Neuronal stem cell (in vitro differentiated cells): ENCODE results near the gene ITPR2.

ENCODE experiments used
- DNase-seq: peaks from one replicate; pipeline ENCODE4 v3.0.0-alpha.2; 2013; ENCODE audit warnings: low spot score
- H2AFZ ChIP-seq: one replicate; pipeline ENCODE4 v1.6.1; 2013; ENCODE audit warnings: mild to moderate bottlenecking, low read length, inconsistent platforms
- H2AK5ac ChIP-seq: 2 replicates; pipeline ENCODE4 v1.6.1; 2013; ENCODE audit warnings: low read depth, mild to moderate bottlenecking, inconsistent platforms, low read length, moderate library complexity, mixed read lengths
- H2BK120ac ChIP-seq: 2 replicates; pipeline ENCODE4 v1.6.1; 2013; ENCODE audit warnings: low read depth, mild to moderate bottlenecking, inconsistent platforms, low read length, moderate library complexity, mixed read lengths
- H2BK12ac ChIP-seq: one replicate; pipeline ENCODE4 v1.6.1; 2013; ENCODE audit warnings: low read length, inconsistent platforms
- H2BK15ac ChIP-seq: 2 replicates; pipeline ENCODE4 v1.6.1; 2013; ENCODE audit warnings: mild to moderate bottlenecking, low read length, inconsistent platforms, mixed read lengths
- H2BK5ac ChIP-seq: one replicate; pipeline ENCODE4 v1.6.1; 2013; ENCODE audit warnings: inconsistent platforms, mild to moderate bottlenecking, low read length, moderate library complexity
- H3K14ac ChIP-seq: one replicate; pipeline ENCODE4 v1.6.1; 2013; ENCODE audit warnings: low read length, inconsistent platforms
- H3K18ac ChIP-seq: 2 replicates; pipeline ENCODE4 v1.6.1; 2013; ENCODE audit warnings: low read length, inconsistent platforms
- H3K23ac ChIP-seq: 2 replicates; pipeline ENCODE4 v1.6.1; 2013; ENCODE audit warnings: low read depth, mild to moderate bottlenecking, mixed read lengths, low read length, inconsistent platforms; ENCODE audit not compliant: poor library complexity
- H3K27ac ChIP-seq: replicated peaks from 3 replicates; pipeline ENCODE4 v1.5.1; 2013; ENCODE audit warnings: low read length, inconsistent platforms
- H3K27me3 ChIP-seq, 3 experiments: 2 replicates each; pipeline ENCODE4 v1.6.1; 2013; ENCODE audit warnings: low read length in 3 of 3, mild to moderate bottlenecking in 2 of 3, inconsistent platforms in 1 of 3, low read depth in 1 of 3, mixed read lengths in 1 of 3, moderate library complexity in 1 of 3; ENCODE audit not compliant: control insufficient read depth in 3 of 3, insufficient read depth in 3 of 3
- H3K36me3 ChIP-seq, 2 donors: replicated peaks in 1 of 2; 2 replicates each; pipeline ENCODE4 v1.6.1; 2013; ENCODE audit warnings: low read length in 2 of 2; ENCODE audit not compliant: control insufficient read depth in 2 of 2, insufficient read depth in 2 of 2
- H3K4ac ChIP-seq: 2 replicates; pipeline ENCODE4 v1.6.1; 2013; ENCODE audit warnings: inconsistent platforms, mild to moderate bottlenecking, low read length, moderate library complexity
- H3K4me1 ChIP-seq, 2 donors: 1 replicate in 1 of 2; 2 replicates in 1 of 2; pipeline ENCODE4 v1.6.1; 2013; ENCODE audit warnings: low read length in 2 of 2, low read depth in 1 of 2; ENCODE audit not compliant: control insufficient read depth in 2 of 2, insufficient read depth in 1 of 2
- H3K4me2 ChIP-seq: one replicate; pipeline ENCODE4 v1.6.1; 2013; ENCODE audit warnings: mild to moderate bottlenecking, low read length, inconsistent platforms; ENCODE audit not compliant: insufficient read depth, poor library complexity, severe bottlenecking
- H3K4me3 ChIP-seq, 2 donors: 2 replicates each; pipeline ENCODE4 v1.5.1; 2013; ENCODE audit warnings: low read length in 2 of 2, mild to moderate bottlenecking in 2 of 2, inconsistent platforms in 1 of 2, moderate library complexity in 1 of 2
- H3K79me1 ChIP-seq: one replicate; pipeline ENCODE4 v1.6.1; 2013; ENCODE audit warnings: low read depth, mild to moderate bottlenecking, inconsistent platforms, low read length, moderate library complexity
- H3K9ac ChIP-seq: one replicate; pipeline ENCODE4 v1.6.1; 2013; ENCODE audit warnings: mild to moderate bottlenecking, low read depth, low read length, inconsistent platforms; ENCODE audit not compliant: poor library complexity
- H3K9me3 ChIP-seq, 2 donors: replicated peaks in 1 of 2; 2 replicates each; pipeline versions ENCODE3 to v1.6.1; 2013; ENCODE audit warnings: low read length in 2 of 2, mild to moderate bottlenecking in 2 of 2, inconsistent platforms in 1 of 2, low read depth in 1 of 2, mixed read lengths in 1 of 2, moderate library complexity in 1 of 2; ENCODE audit not compliant: control insufficient read depth in 2 of 2, insufficient read depth in 1 of 2
- H4K8ac ChIP-seq: one replicate; pipeline ENCODE4 v1.6.1; 2013; ENCODE audit warnings: low read depth, mild to moderate bottlenecking, inconsistent platforms, low read length, moderate library complexity
- H4K91ac ChIP-seq: one replicate; pipeline ENCODE4 v1.6.1; 2013; ENCODE audit warnings: low read length, low read depth, mild to moderate bottlenecking, inconsistent platforms; ENCODE audit not compliant: poor library complexity
- WGBS, 2 donors: extraction: QIAGEN DNeasy Blood & Tissue Kit; methylation state at CpG; one replicate each; pipeline ENCODE4 v1.1.7; 2013; ENCODE audit warnings: missing lambda C conversion rate in 2 of 2, mixed read lengths in 1 of 2; ENCODE audit not compliant: insufficient read length in 2 of 2, insufficient replicate concordance in 1 of 2; ENCODE audit errors: extremely low coverage in 2 of 2; 5-methylcytosine and 5-hydroxymethylcytosine counted together

Gene ITPR2

DNA sequence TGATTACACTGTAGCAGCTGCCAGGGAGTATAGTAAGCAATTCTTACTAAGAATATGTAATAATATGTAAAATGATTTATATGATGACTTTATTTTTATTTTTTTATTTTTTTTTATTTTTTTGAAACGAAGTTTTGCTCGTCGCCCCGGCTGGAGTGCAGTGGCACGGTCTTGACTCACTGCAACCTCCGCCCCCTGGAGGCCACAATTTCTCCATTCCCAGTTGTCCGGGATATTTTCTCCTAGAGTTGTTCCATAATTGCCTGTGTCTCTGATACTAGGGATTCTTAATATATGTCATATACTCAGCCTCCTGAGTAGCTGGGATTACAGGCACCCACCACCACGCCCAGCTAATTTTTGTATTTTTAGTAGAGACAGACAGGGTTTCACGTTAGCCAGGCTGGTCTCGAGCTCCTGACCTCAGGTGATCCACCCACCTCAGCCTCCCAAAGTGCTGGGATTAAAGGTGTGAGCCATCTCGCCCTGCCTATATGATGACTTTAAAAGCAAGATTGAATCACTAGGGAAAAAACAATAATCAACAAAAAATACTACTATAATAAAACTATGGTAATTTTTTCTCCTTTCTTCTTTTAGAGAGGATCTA is 12.2 kb upstream of the ITPR2 start:
- no peak overlapping the region for H3K14ac ChIP-seq
- no peak overlapping the region for H2BK12ac ChIP-seq
- no peak overlapping the region for H3K27ac ChIP-seq
- no peaks in the 10 kb centered on the region for H3K79me1 ChIP-seq
- H3K4me1 ChIP-seq, result no peaks in the 10 kb centered on the region
- no peak overlapping the region for H3K4me3 ChIP-seq
- no peaks in the 10 kb centered on the region for H3K9me3 ChIP-seq
- H3K23ac ChIP-seq, result no peak overlapping the region
- H3K36me3 ChIP-seq, result no peaks in the 10 kb centered on the region
- no peak overlapping the region for H2AFZ ChIP-seq
- no peak overlapping the region for H3K4me2 ChIP-seq
- peaks cover 0 to 3% (median 0%) of the 10 kb centered on the region in 3 experiments for H3K27me3 ChIP-seq
- no peak overlapping the region for H2BK15ac ChIP-seq
- no peak overlapping the region for H4K8ac ChIP-seq
- no peak overlapping the region for H2BK120ac ChIP-seq
- no CpG with 5 or more reads among the region's 11 CpGs for WGBS, 2 donors
- no peak overlapping the region for H3K4ac ChIP-seq
- H3K9ac ChIP-seq, result no peak overlapping the region
- no peak overlapping the region for H4K91ac ChIP-seq
- no peak overlapping the region for H3K18ac ChIP-seq
- DNase-seq, result peak; percentile 29
- H2BK5ac ChIP-seq, result no peak overlapping the region
- no peak overlapping the region for H2AK5ac ChIP-seq

DNA sequence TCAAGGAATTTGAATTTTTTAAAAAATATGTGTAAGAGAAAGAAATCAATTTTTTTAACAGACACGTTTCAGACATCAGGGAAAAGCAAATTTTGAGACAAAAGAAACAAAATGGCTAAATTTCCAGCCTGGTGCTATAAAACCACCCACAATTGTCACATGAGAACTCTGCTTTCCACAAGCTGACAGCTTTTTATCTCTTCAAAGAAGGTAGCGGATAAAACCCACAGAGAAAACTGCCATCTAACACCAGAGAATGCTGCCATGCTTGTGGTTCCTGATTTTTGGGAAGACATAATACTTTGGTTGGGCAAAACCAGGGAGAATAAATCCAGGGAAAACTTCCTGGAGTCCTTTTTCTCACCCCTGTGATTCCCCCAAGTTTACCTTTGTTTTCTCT is 10.3 kb upstream of the ITPR2 start:
- no peak overlapping the region for H2BK120ac ChIP-seq
- no peak overlapping the region for H3K4me2 ChIP-seq
- WGBS, 2 donors, result no CpG with 5 or more reads among the region's 2 CpGs
- H3K36me3 ChIP-seq, result no peaks in the 10 kb centered on the region
- H2BK15ac ChIP-seq, result no peak overlapping the region
- no peak overlapping the region for H2AK5ac ChIP-seq
- H2AFZ ChIP-seq, result peak overlapping the region; percentile 20
- no peaks in the 10 kb centered on the region for H3K79me1 ChIP-seq
- H3K27ac ChIP-seq, result no peak overlapping the region
- no peak overlapping the region for H3K23ac ChIP-seq
- no peak overlapping the region for H3K4ac ChIP-seq
- H4K8ac ChIP-seq, result no peak overlapping the region
- H3K4me3 ChIP-seq, result no peak overlapping the region
- H3K9me3 ChIP-seq, result peaks cover 0 to 7% of the 10 kb centered on the region in 2 donors
- H3K27me3 ChIP-seq, result peaks cover 0 to 3% (median 0%) of the 10 kb centered on the region in 3 experiments
- no peak overlapping the region for H2BK5ac ChIP-seq
- no peak overlapping the region for H2BK12ac ChIP-seq
- no peaks in the 10 kb centered on the region for H3K4me1 ChIP-seq
- DNase-seq, result no peak
- no peak overlapping the region for H3K18ac ChIP-seq
- H3K14ac ChIP-seq, result no peak overlapping the region
- no peak overlapping the region for H4K91ac ChIP-seq
- no peak overlapping the region for H3K9ac ChIP-seq

DNA sequence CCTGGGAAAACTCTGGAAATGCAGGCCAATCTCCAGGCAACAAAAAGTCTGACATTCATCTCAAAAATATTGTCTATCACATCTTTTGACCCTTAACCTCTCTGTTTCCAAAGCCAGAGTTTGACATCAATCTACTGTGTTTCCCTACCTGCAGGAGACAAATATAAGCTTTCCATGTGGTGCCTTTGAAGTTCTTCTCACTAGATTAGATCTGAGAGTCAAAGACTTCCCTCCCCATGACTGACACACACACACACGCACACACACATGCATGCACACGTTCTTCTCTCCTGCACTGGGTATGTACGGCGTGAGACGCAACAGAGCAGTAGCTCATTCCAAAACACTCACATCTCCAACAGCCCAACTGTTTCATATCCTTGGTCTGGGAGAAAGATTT is 8.1 kb upstream of the ITPR2 start:
- Histone ChIP-seq H3K4me1 (no peaks in the 10 kb centered on the region), H3K18ac (no peak overlapping the region), H3K4ac (no peak overlapping the region), H3K14ac (no peak overlapping the region), H4K91ac (no peak overlapping the region), H3K4me3 (no peak overlapping the region), H3K27me3 (peaks cover 0 to 4% (median 0%) of the 10 kb centered on the region in 3 experiments), H3K9ac (peak overlapping the region; percentile 32), H4K8ac (no peak overlapping the region), H2BK5ac (no peak overlapping the region), H2AFZ (no peak overlapping the region), H3K79me1 (no peaks in the 10 kb centered on the region), H2BK15ac (no peak overlapping the region), H3K36me3 (no peaks in the 10 kb centered on the region), H3K4me2 (no peak overlapping the region), H2BK120ac (no peak overlapping the region), H3K27ac (no peak overlapping the region), H3K9me3 (peaks cover 0 to 8% of the 10 kb centered on the region in 2 donors), H2BK12ac (no peak overlapping the region), H2AK5ac (no peak overlapping the region), H3K23ac (no peak overlapping the region)
- WGBS, 2 donors, result no CpG with 5 or more reads among the region's 5 CpGs
- DNase-seq, result no peak

GRCh38 chr12:26839512-26839911 is 6.5 kb upstream of the ITPR2 start:
- Histone ChIP-seq H2BK15ac (no peak overlapping the region), H3K79me1 (no peaks in the 10 kb centered on the region), H3K4me3 (no peak overlapping the region), H3K14ac (no peak overlapping the region), H3K36me3 (no peaks in the 10 kb centered on the region), H2AK5ac (no peak overlapping the region), H4K8ac (no peak overlapping the region), H3K9me3 (peaks cover 0 to 8% of the 10 kb centered on the region in 2 donors), H3K23ac (no peak overlapping the region), H4K91ac (no peak overlapping the region), H3K27ac (no peak overlapping the region), H2AFZ (no peak overlapping the region), H3K4me2 (no peak overlapping the region), H3K9ac (no peak overlapping the region), H3K4me1 (no peaks in the 10 kb centered on the region), H2BK12ac (no peak overlapping the region), H2BK120ac (no peak overlapping the region), H3K27me3 (peaks cover 0 to 5% (median 0%) of the 10 kb centered on the region in 3 experiments), H2BK5ac (no peak overlapping the region), H3K18ac (no peak overlapping the region), H3K4ac (no peak overlapping the region)
- DNase-seq, result no peak
- WGBS, 2 donors, result no CpG with 5 or more reads among the region's 3 CpGs
